ENCODE results near the gene RBPJ. TPM values are rescaled to one million over a fixed set of nuclear protein-coding genes. Genes with fewer than 3 reads are reported as not detected.

The RBPJ gene
- total RNA-seq, 2 experiments from 2014 or later, result 64.1 to 72.3 TPM

DNA sequence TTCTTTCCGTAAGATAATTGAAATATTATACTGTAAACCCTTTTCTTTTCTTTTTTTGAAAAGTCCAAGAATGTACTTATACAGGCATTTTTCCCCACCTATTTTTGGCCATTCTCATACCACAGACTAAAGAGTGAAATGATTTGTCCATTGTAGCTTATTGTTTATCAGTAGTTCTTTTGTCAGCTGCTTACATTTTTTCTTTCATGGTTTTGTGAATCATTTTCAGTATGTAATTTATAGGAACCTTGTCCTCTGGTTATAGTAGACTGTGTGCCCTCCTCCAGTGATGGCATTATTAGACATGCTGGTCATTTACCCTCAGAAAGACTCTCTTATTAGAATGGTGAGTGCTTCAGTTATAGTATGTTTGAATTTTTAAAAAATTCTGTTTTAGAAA is 112.7 kb downstream of the RBPJ start:
- Histone ChIP-seq H3K4me3 (ENCODE audit: low read length) (no peak overlapping the region), H3K36me3 (ENCODE audit: insufficient read depth, low read length) (peaks cover 34% of the 10 kb centered on the region), H3K9me3 (ENCODE audit: control insufficient read depth in 1 of 2, insufficient read depth in 1 of 2, low read length in 2 of 2) (no peaks in the 10 kb centered on the region), H3K27ac (ENCODE audit: low read depth in 1 of 2, low read length in 2 of 2) (no peak overlapping the region), H3K4me1 (ENCODE audit: insufficient read depth, low read length) (no peaks in the 10 kb centered on the region), H3K27me3 (ENCODE audit: control insufficient read depth in 1 of 2, insufficient read depth in 2 of 2, low read length in 2 of 2) (no peaks in the 10 kb centered on the region)
- intact Hi-C loops (cut with DNase I, micrococcal nuclease), result no loop called here
- Mint-ChIP-seq H3K4me1 (ENCODE audit: low read depth) (no peaks in the 10 kb centered on the region), H3K4me3 (no peak overlapping the region), H3K9me3 (no peaks in the 10 kb centered on the region), H3K27me3 (no peaks in the 10 kb centered on the region), H3K27ac (no peak overlapping the region), H3K36me3 (ENCODE audit: low read depth) (peaks cover 82% of the 10 kb centered on the region)
- TF ChIP-seq, protein P1, sequence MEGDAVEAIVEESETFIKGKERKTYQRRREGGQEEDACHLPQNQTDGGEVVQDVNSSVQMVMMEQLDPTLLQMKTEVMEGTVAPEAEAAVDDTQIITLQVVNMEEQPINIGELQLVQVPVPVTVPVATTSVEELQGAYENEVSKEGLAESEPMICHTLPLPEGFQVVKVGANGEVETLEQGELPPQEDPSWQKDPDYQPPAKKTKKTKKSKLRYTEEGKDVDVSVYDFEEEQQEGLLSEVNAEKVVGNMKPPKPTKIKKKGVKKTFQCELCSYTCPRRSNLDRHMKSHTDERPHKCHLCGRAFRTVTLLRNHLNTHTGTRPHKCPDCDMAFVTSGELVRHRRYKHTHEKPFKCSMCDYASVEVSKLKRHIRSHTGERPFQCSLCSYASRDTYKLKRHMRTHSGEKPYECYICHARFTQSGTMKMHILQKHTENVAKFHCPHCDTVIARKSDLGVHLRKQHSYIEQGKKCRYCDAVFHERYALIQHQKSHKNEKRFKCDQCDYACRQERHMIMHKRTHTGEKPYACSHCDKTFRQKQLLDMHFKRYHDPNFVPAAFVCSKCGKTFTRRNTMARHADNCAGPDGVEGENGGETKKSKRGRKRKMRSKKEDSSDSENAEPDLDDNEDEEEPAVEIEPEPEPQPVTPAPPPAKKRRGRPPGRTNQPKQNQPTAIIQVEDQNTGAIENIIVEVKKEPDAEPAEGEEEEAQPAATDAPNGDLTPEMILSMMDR (IDR thresholded peaks at IDR 0.05), result no peak
- POLR2A ChIA-PET, result no interaction called here
- CTCF ChIA-PET, result no interaction called here
- DNase-seq (no peak), ATAC-seq (ENCODE audit: poor library complexity) (no peak)

DNA sequence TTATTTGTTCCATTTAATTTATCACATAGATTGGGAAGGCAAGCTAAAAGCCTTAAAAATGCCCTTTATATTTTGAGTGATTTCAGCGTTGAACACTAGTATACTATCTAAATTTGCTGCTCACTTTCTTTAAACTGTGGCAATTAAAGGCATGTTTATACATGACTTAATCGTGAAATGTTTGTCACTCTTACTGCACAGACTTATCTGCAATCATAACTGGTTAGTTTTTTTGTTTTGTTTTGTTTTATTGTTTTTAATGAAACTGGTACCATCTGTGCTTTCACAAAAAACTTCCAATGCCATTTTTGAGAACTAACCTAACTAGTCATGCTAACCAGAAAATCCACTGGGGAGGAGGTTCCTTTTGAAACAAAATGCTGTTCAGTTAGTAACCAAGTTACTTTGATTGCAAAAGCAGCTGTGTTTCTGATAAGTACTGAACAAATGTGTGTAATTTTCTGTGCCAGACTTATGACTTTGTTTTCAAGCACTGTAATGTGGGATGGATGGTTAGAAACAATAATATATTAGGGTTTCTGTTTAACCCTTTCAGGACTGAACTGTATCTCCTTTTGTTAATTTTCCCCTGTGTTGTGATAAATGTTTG is 113.3 kb downstream of the RBPJ start:
- Mint-ChIP-seq H3K27me3 (no peaks in the 10 kb centered on the region), H3K9me3 (no peaks in the 10 kb centered on the region), H3K4me1 (ENCODE audit: low read depth) (no peaks in the 10 kb centered on the region), H3K27ac (no peak overlapping the region), H3K4me3 (no peak overlapping the region), H3K36me3 (ENCODE audit: low read depth) (peaks cover 79% of the 10 kb centered on the region)
- POLR2A ChIA-PET, result interaction anchor here (0.6 kb wide), 1 partner anchor 17 kb away, joined by 3 read pairs; no protein-coding TSS in a partner anchor
- peaks cover 31% of the 10 kb centered on the region for H3K36me3 ChIP-seq (ENCODE audit: insufficient read depth, low read length)
- CTCF ChIA-PET, result no interaction called here
- H3K4me3 ChIP-seq (ENCODE audit: low read length), result no peak overlapping the region
- no peak overlapping the region for H3K27ac ChIP-seq (ENCODE audit: low read depth in 1 of 2, low read length in 2 of 2)
- H3K9me3 ChIP-seq (ENCODE audit: control insufficient read depth in 1 of 2, insufficient read depth in 1 of 2, low read length in 2 of 2), result no peaks in the 10 kb centered on the region
- ATAC-seq (ENCODE audit: poor library complexity) (no peak), DNase-seq (no peak)
- TF ChIP-seq, protein P1 (IDR thresholded peaks at IDR 0.05), result no peak
- intact Hi-C loops (cut with DNase I, micrococcal nuclease), result no loop called here
- H3K4me1 ChIP-seq (ENCODE audit: insufficient read depth, low read length), result no peaks in the 10 kb centered on the region
- no peaks in the 10 kb centered on the region for H3K27me3 ChIP-seq (ENCODE audit: control insufficient read depth in 1 of 2, insufficient read depth in 2 of 2, low read length in 2 of 2)

DNA sequence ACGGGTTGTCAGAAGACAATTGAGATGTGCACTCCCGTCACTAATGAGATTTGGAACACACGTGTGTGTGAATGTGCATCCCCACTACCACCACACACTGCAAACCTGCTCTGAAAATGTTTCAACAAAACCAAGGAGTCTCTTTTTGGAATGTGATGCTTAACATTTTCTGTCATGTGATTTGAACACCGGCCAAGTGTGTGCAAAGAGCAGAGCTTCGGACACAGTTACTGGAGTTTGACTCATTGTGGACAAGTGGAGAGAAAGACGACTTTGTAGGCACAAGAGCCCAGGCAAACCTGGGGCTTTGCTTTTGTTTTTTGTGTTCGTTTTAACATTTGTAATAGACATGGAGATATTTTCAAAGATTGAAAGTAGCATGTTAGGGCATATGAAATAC is 120.3 kb downstream of the RBPJ start:
- H3K36me3 ChIP-seq (ENCODE audit: insufficient read depth, low read length), result no peaks in the 10 kb centered on the region
- Mint-ChIP-seq H3K4me3 (no peak overlapping the region), H3K27me3 (no peaks in the 10 kb centered on the region), H3K27ac (no peak overlapping the region), H3K4me1 (ENCODE audit: low read depth) (no peaks in the 10 kb centered on the region), H3K9me3 (no peaks in the 10 kb centered on the region), H3K36me3 (ENCODE audit: low read depth) (peaks cover 21% of the 10 kb centered on the region)
- H3K4me3 ChIP-seq (ENCODE audit: low read length), result no peak overlapping the region
- intact Hi-C loops (cut with DNase I, micrococcal nuclease), result no loop called here
- H3K4me1 ChIP-seq (ENCODE audit: insufficient read depth, low read length), result no peaks in the 10 kb centered on the region
- no peak for ATAC-seq (ENCODE audit: poor library complexity)
- no peak overlapping the region for H3K27ac ChIP-seq (ENCODE audit: low read depth in 1 of 2, low read length in 2 of 2)
- TF ChIP-seq, protein P1 (IDR thresholded peaks at IDR 0.05), result no peak
- ChIA-PET POLR2A (no interaction called here), CTCF (no interaction called here)
- H3K27me3 ChIP-seq (ENCODE audit: control insufficient read depth in 1 of 2, insufficient read depth in 2 of 2, low read length in 2 of 2), result no peaks in the 10 kb centered on the region
- peaks cover 0 to 4% of the 10 kb centered on the region in 2 experiments for H3K9me3 ChIP-seq (ENCODE audit: control insufficient read depth in 1 of 2, insufficient read depth in 1 of 2, low read length in 2 of 2)
- DNase-seq, result no peak
